LHCN-M2 (cell line): ENCODE data around the gene KISS1R. TPM values are rescaled to one million over a fixed set of nuclear protein-coding genes. Genes with fewer than 3 reads are reported as not detected.
A peak's percentile ranks its signal among the peaks of the same experiment; 100 is the strongest.

Source experiments
- DNase-seq: peaks from one replicate; pipeline ENCODE4 v3.0.0-alpha.2; 2012; ENCODE audit warnings: low read depth
- total RNA-seq: library from RNA; depleted of rRNA; stranded (reverse); fragments of >200 nt; gene quantifications from 2 replicates; pipeline ENCODE4 v1.2.3, GENCODE V29; 2014

Gene KISS1R
- total RNA-seq, 1 experiment from 2014 or later, result not detected

- no peak for DNase-seq
These were observed 2.3 kb downstream of the KISS1R start for GRCh38 chr19:919199-920050.

- no peak for DNase-seq
These were observed 3.1 kb downstream of the KISS1R start for GRCh38 chr19:920051-920864.

DNA sequence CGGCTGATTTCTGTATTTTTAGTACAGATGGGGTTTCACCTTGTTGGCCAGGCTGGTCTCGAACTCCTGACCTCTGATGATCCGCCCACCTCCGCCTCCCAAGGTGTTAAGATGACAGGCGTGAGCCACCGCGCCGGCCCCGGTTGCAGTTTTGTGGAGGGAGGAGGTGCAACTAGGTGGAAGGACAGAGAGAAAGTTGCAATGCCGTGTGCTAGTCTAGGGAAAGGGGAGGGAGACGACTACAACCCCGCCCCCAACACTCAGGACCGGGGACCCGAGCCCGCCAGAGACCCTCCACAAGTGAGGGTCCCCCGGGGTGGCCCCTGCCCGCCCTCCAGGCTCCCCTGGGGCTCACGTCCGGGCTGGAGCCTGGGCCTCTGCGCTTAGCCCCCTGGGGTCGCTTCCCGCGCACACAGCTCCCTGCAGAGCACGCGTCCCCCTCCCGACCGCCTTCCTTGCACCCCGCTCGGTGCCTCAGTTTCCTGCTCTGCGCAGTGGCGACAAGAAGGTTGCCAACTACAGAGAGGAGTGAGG is 7.5 kb downstream of the KISS1R start:
- DNase-seq, result no peak

DNA sequence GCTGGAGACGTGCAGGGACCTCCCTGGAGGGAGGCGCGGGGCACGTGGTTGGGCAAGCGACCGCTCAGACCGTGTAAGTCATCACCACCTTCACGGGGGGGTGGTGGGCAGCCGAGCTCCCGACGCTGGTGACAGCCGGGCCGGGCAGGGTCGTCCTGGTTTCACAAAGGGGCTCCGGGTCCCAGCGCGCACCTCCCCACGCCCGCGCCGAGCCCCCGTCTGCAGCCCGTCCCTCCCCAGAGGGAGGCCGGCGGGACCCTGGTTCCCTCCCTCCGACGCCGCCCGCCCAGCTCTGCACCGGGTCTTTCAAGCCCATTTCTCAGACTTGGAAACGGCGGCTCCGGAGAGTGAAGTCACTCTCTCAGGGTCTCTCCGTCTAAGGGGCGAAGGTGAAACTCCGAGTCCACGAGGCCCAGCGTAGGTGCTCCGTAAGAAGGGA is 8.0 kb downstream of the KISS1R start:
- no peak for DNase-seq

- peak; percentile 78 for DNase-seq
These were observed 8.6 kb downstream of the KISS1R start, which contains the start of gene ARID3A for GRCh38 chr19:925526-926322. Gene ARID3A (plus strand): TSS chr19:926035. CDS start chr19:929529, 3,494 bp downstream.

DNA sequence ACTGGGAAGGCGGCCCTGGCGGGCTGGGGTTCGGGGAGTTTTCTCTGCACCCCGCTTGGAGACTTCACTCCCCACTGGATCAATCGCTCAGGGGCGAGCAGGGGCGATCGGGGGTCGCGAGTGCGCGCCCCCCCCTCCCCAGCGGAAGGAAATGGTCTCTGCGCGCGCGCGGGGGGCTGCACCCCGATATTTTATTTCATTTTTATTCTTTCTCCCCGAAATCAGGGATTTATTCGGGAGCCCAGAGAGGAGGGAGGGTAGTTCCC is 9.1 kb downstream of the KISS1R start:
- DNase-seq, result no peak

GRCh38 chr19:926589-927350 is 9.6 kb downstream of the KISS1R start:
- DNase-seq, result peak; percentile 27

DNA sequence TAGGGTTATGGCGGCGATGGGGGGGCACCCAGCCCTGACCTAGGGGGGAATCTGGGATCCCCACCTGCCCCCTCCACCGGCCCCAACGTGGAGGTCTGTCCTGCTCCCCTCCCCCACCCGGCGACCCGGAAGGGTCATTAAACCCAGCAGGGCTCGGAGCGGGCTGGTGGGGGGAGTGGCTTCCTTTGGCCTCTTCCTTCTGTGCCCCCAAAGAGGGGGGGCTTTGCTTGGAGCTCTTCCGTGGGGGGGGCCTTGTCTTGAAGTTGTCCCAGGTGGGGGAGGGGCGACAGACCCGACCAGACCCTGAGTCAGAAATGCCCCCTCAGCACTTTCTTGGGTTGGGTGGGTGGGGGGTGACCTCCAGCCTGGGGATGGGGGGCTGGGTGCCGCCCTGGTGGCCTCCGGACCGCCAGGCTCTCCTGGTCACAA is 10.2 kb downstream of the KISS1R start:
- DNase-seq, result no peak

DNA sequence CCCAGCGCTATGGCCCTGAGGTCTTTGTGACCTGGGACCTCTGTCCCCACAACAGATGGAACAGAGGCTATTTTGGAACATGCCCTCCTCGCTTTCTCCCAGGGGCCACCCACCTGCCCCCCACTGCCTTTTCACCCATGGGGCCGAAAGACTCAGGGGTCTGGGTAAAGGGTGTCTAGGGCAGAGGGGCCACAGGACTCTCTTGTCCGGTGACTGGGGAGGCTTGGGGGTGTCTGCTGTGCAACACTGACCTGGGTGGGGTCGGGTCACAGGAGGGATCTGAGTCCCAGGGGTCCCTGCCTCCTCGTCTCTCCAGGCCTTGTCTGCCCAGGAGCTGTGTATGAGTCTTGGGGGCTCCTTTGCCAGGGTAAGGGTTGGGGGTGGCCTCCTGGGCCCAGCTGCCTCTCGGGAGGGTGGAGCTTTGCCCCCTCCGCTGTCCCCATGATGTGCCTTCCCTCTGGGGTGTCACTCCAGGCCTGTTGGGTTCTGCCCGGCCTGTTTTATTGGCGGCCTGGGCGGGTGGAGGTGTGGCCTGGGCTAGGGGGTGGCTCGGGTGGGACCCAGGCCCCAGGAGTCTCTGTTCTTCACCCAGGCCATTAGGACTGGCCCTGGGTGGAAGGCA is 10.8 kb downstream of the KISS1R start:
- no peak for DNase-seq

DNA sequence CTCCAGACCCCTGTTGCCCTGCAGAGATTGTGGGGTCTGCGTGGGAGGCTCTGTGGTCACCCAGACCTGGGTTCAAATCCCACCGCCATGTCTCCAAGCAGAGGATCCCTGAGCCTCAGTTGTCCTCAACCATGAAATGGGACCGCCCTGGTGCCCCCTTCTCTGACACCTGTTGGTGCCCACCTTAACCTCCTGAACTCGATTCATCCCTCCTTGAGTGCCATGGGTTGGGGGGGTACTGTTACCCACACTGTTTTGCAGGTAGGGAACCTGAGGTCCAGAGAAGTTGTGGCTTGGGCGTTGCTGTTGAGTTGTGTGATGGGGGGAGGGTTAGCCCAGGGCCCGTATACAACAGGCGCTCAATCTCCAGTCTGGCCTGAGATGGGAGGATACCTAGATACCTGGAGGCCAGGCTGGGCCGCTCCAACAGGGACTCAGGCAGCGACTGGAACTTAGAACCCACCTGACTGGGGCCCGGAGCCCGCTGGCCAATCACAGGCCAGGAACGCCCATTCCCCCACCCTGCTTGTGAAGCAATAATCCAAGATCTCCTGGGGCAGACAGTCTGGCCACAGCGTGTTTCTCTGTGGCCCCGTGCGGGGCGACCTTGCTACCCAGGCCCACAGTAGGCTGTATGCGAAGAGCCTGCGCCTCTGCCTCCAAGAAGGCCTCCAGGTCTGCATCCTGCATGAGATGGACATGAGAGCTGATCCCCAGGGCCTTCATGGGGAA is 11.5 kb downstream of the KISS1R start:
- DNase-seq, result no peak

- DNase-seq, result no peak
These were observed 12.2 kb downstream of the KISS1R start for GRCh38 chr19:929203-929890.

DNA sequence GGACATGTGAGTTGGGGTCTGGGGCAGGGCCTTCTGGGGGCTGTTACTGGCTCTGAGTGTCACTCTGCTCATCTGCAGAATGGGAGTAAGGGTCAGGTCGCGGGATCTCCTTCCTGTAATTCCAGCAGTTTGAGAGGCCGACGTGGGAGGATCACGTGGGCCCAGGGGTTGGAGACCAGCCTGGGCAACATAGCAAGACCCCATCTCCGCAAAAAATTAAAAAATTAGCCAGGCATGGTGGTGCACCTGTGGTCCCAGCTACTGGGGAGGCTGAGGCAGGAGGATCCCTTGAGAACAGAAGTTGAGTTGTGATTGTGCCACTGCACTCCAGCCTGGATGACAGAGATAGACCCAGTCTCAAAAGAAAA is 12.7 kb downstream of the KISS1R start:
- DNase-seq, result no peak

DNA sequence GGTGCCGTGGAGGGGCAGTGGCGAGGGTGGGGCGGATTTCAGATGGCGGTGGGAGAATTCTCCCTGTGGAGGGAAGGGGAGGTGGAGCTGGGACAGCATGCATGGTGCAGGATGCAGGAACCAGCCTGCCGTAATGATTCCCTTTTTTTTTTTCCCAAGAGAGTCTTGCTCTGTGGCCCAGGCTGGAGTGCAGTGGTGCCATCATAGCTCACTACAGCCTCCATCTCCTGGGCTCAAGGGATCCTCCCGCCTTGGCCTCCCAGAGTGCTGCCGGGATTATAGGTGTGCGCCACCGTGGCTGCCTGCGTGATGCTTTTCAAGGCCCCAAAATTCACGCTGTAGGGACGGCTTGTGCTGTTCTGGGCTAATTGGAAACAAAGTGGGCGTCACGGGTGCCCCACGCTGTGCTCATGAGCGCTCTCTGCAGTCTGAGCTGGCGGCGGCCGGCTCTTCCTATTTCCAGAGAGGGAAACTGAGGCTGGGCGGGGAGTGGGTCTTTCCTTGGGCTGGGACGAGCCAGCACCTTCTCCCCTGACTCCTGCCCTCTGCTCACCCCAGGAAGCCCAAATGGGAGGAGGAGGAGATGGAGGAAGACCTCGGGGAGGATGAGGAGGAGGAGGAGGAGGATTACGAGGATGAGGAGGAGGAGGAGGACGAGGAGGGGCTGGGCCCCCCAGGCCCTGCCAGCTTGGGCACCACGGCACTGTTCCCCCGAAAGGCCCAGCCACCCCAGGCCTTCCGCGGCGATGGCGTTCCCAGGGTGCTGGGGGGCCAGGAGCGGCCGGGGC is 14.9 kb downstream of the KISS1R start:
- DNase-seq, result no peak

- DNase-seq, result peak; percentile 42
These were observed 15.8 kb downstream of the KISS1R start for GRCh38 chr19:932648-933552.

GRCh38 chr19:933553-933882 is 16.4 kb downstream of the KISS1R start:
- DNase-seq, result no peak

DNA sequence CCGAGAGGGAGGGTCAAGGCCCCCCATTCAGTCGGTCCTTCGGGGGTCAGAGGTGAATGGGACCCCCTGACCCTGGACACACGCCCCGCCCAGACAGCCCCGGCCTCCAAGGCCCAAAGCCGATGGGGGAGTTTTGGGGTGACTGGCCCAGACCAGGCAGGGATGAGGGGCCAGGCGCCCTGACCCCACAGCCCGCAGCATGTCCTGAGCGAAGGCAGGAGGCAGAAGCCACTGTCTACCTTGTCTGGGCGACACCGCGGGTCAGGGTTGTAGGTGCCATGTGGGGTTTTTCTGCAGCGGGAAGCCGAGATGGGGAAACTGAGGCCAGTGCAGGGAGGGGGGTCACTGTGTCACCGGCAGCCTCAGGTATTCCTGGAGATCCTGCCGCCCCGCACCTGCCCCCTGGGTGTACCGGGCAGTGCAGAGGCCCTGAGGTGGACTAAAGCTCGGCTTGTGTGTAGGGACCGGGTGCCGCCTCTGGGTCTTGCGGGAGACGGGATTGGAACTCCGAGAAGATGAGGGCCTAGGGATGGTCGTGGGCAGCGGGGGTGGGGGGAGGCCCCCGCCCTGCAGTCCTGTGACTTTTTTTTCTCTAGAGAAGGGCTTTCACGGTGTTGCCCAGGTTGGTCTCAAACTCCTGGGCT is 17.2 kb downstream of the KISS1R start:
- no peak for DNase-seq
